Prostate gland (tissue), 2 donors: ENCODE results near the gene FMOD. TPM values are rescaled to one million over a fixed set of nuclear protein-coding genes. Genes with fewer than 3 reads are reported as not detected.

Experiments
- DNase-seq: peaks from one replicate; pipeline ENCODE4 v3.0.0-alpha.2; 2019; ENCODE audit warnings: low spot score
- H3K27ac ChIP-seq, 2 donors: fragments of 200-600 bp; sonication (generic); 2 replicates each; pipeline ENCODE4 v1.5.1; 2017 to 2019
- H3K27me3 ChIP-seq: fragments of 200-600 bp; sonication (generic); replicated peaks from 2 replicates; pipeline ENCODE4 v1.5.1; 2019; ENCODE audit not compliant: insufficient read depth
- H3K36me3 ChIP-seq, 2 donors: fragments of 200-600 bp; sonication (generic); 1 replicate in 1 of 2; 2 replicates in 1 of 2; pipeline versions ENCODE4 v1.5.1 to v1.8.1; 2017 to 2019
- H3K4me1 ChIP-seq: fragments of 200-600 bp; sonication (generic); replicated peaks from 2 replicates; pipeline ENCODE4 v1.5.1; 2019
- H3K4me3 ChIP-seq, 2 donors: fragments of 200-600 bp; sonication (generic); 2 replicates each; pipeline ENCODE4 v1.5.1; 2017 to 2019
- H3K9me3 ChIP-seq: fragments of 200-600 bp; sonication (generic); 2 replicates; pipeline ENCODE4 v1.5.1; 2017
- POLR2A ChIP-seq: fragments of 450-650 bp; IDR thresholded peaks from one replicate; pipeline ENCODE4 v1.6.1; 2016; ENCODE audit warnings: antibody characterized with exemption, mild to moderate bottlenecking
- POLR2AphosphoS5 ChIP-seq: sonication (generic); formaldehyde crosslinking; IDR thresholded peaks from one replicate; pipeline ENCODE4 v1.6.1; 2017; ENCODE audit warnings: antibody characterized with exemption
- WGBS: methylation state at CpG from one replicate; pipeline ENCODE4 v1.1.5; 2018; 5-methylcytosine and 5-hydroxymethylcytosine counted together
- intact Hi-C: fragments of 100-400 bp; cut with DNase I; formaldehyde crosslinking; loops from one replicate; pipeline ENCODE4 v1.14.2; 2022
- total RNA-seq, 2 donors: library from RNA; depleted of rRNA; stranded (reverse); fragments of >200 nt; gene quantifications; one replicate each; pipeline ENCODE4 v1.1.0, GENCODE V29; 2016
- TF ChIP-seq, protein P1 (sequence below), 4 experiments: fragments of 200-600 bp in 2 of 4; fragments of 450-650 bp in 2 of 4; sonication (generic) in 2 of 4; IDR thresholded peaks; 1 replicate in 3 of 4; 2 replicates in 1 of 4; pipeline ENCODE4 v1.5.1; 2016 to 2019; ENCODE audit warnings: antibody characterized with exemption in 4 of 4, mild to moderate bottlenecking in 2 of 4, moderate library complexity in 2 of 4

Gene FMOD
- total RNA-seq: 10 to 100 TPM; 40.8 to 95.9 TPM

DNA sequence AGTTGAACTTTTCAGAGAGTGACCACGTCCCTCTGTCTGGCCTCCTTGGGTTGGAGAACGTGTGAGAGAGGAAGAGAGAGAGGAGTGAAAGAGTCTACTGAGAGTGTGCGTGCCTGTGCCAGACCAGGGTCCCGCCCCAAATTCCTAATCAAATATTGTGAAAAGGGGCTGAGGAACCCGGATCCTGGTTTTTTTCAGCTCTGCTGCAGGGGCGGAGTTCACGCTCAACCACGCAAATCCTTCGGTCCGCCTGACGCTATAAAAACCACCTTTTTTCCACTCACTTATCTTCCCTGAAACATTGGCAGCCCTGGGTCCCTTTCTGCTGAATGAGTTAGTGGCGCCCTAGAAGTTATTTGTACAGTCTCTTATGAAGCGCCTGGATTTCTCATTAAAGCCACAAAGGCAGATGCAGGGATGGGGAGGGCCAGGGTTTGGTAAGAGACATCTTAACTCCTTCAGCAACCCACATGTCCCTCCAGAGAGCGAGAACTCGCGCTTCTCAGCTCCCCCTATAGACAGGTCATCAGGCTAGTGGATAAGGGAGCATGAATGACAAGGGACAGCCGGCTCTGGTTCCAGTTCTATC, at the start of gene FMOD:
Gene FMOD (minus strand): TSS at position 86 of the 589 bp plus-strand sequence. CDS start 2,852 bp downstream, outside the sequence.
- H3K27ac ChIP-seq: peak within 1 kb of the TSS; percentile 54 to 71
- no peaks in the 10 kb centered on the region for H3K4me1 ChIP-seq
- H3K9me3 ChIP-seq: no peaks in the 10 kb centered on the region
- peak; percentile 55 for DNase-seq
- H3K27me3 ChIP-seq: no peaks in the 10 kb centered on the region
- H3K36me3 ChIP-seq: no peaks in the 10 kb centered on the region
- WGBS: 7% methylated on average over 17 of the region's 17 CpGs
- intact Hi-C loops: no loop called here
- TF ChIP-seq POLR2A: no peak
- TF ChIP-seq, protein P1, sequence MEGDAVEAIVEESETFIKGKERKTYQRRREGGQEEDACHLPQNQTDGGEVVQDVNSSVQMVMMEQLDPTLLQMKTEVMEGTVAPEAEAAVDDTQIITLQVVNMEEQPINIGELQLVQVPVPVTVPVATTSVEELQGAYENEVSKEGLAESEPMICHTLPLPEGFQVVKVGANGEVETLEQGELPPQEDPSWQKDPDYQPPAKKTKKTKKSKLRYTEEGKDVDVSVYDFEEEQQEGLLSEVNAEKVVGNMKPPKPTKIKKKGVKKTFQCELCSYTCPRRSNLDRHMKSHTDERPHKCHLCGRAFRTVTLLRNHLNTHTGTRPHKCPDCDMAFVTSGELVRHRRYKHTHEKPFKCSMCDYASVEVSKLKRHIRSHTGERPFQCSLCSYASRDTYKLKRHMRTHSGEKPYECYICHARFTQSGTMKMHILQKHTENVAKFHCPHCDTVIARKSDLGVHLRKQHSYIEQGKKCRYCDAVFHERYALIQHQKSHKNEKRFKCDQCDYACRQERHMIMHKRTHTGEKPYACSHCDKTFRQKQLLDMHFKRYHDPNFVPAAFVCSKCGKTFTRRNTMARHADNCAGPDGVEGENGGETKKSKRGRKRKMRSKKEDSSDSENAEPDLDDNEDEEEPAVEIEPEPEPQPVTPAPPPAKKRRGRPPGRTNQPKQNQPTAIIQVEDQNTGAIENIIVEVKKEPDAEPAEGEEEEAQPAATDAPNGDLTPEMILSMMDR (IDR thresholded peaks at IDR 0.05): no peak
- TF ChIP-seq POLR2AphosphoS5: peak; percentile 56
- H3K4me3 ChIP-seq: peak within 1 kb of the TSS; percentile 15 to 27

GRCh38 chr1:203396595-203397194, 45.8 kb upstream of the FMOD start:
- Histone ChIP-seq H3K36me3 (no peaks in the 10 kb centered on the region), H3K9me3 (no peaks in the 10 kb centered on the region), H3K27me3 (no peaks in the 10 kb centered on the region), H3K27ac (no peak overlapping the region), H3K4me1 (no peaks in the 10 kb centered on the region), H3K4me3 (no peak overlapping the region)
- intact Hi-C loops: no loop called here
- no peak for DNase-seq
- TF ChIP-seq POLR2A (no peak), POLR2AphosphoS5 (no peak)
- TF ChIP-seq, protein P1 (IDR thresholded peaks at IDR 0.05): no peak
- 84% methylated on average over 7 of the region's 7 CpGs for WGBS

DNA sequence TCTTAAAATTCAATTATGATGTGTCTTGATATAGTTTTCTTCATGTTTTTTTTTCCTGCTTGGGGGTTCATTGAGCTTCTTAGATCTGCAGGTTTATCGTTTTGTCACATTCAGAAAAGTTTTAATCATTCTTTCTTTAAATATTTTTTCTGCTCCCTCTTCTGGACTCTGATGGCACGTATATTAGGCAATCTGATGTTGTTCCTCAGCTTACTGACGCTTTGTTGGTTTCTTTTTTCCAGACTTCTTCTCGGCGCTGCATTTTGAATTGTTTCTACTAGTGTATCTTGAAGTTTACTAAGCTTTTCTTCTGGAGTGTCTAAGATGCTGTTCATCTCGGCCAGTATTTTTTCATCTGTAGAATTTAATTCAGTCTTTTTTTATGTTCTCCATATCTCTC, 44.8 kb upstream of the FMOD start:
- WGBS: 64% methylated on average over 6 of the region's 6 CpGs

DNA sequence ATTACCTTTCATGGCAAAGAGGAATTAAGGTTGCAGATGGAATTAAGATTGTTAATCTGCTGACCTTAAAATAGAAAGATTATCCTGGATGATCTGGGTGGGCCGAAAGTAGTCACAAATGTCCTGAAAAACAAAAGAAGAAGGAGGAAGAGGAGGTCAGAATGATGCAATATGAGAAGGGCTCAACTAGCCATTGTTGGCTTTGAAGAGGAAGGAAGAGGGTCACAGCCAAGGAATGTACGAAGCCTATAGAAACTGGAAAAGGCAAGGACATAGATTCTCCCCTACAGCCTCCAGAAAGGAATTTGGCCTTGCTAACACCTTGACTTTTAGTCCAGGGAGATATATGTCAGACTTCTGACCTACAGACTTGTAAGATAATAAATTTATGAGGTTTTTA, 39.4 kb upstream of the FMOD start:
- Histone ChIP-seq H3K36me3 (no peaks in the 10 kb centered on the region), H3K9me3 (no peaks in the 10 kb centered on the region), H3K4me1 (no peaks in the 10 kb centered on the region), H3K27ac (no peak overlapping the region), H3K4me3 (no peak overlapping the region), H3K27me3 (no peaks in the 10 kb centered on the region)
- TF ChIP-seq POLR2AphosphoS5 (no peak), POLR2A (no peak)
- TF ChIP-seq, protein P1 (IDR thresholded peaks at IDR 0.05): no peak
- 73% methylated on average over 2 of the region's 2 CpGs for WGBS
- no peak for DNase-seq
- intact Hi-C loops: no loop called here

More for the DNA sequence above, 44.8 kb upstream of the FMOD start:
- no peak overlapping the region for H3K27ac ChIP-seq
- intact Hi-C loops: no loop called here
- H3K9me3 ChIP-seq: no peaks in the 10 kb centered on the region
- TF ChIP-seq POLR2A (no peak), POLR2AphosphoS5 (no peak)
- TF ChIP-seq, protein P1 (IDR thresholded peaks at IDR 0.05): no peak
- no peak for DNase-seq
- no peaks in the 10 kb centered on the region for H3K27me3 ChIP-seq
- no peaks in the 10 kb centered on the region for H3K36me3 ChIP-seq
- H3K4me3 ChIP-seq: no peak overlapping the region
- H3K4me1 ChIP-seq: no peaks in the 10 kb centered on the region

- intact Hi-C loops: no loop called here
- no peak overlapping the region for H3K4me3 ChIP-seq
- TF ChIP-seq POLR2AphosphoS5: no peak
- TF ChIP-seq, protein P1 (IDR thresholded peaks at IDR 0.05): no peak
- no peak for TF ChIP-seq POLR2A
- DNase-seq: no peak
- no peaks in the 10 kb centered on the region for H3K4me1 ChIP-seq
- H3K27ac ChIP-seq: no peak overlapping the region
- no peaks in the 10 kb centered on the region for H3K36me3 ChIP-seq
- WGBS: 87% methylated on average over 3 of the region's 3 CpGs
- H3K9me3 ChIP-seq: no peaks in the 10 kb centered on the region
- H3K27me3 ChIP-seq: no peaks in the 10 kb centered on the region
Measured at GRCh38 chr1:203388683-203389082, 37.8 kb upstream of the FMOD start.
